ENCODE data around the gene ZNF747. TPM values are rescaled to one million over a fixed set of nuclear protein-coding genes. Genes with fewer than 3 reads are reported as not detected.

The ZNF747 gene
- total RNA-seq, 1 experiment from 2014 or later: 9.8 TPM

GRCh38 chr16:30515275-30515674 lies 19.4 kb downstream of the ZNF747 start:
- DNase-seq: no peak
- H3K4me1 ChIP-seq (ENCODE audit: low read length): no peaks in the 10 kb centered on the region
- no peaks in the 10 kb centered on the region for H4K20me1 ChIP-seq (ENCODE audit: insufficient read depth, low read depth, low read length)
- H3K27ac ChIP-seq (ENCODE audit: low read length): no peak overlapping the region
- no peaks in the 10 kb centered on the region for H3K9me3 ChIP-seq (ENCODE audit: low read length)
- H3K9me2 ChIP-seq (replicated peaks; ENCODE audit: insufficient read depth, low read length): no peaks in the 10 kb centered on the region
- H3K27me3 ChIP-seq (ENCODE audit: low read length): no peaks in the 10 kb centered on the region
- H3K4me3 ChIP-seq (ENCODE audit: low read length): no peak overlapping the region
- no peak overlapping the region for H3K9ac ChIP-seq (ENCODE audit: low read length)
- no peak overlapping the region for H2AFZ ChIP-seq (ENCODE audit: low read length)
- no peaks in the 10 kb centered on the region for H3K36me3 ChIP-seq (ENCODE audit: insufficient read depth, low read length)
- no peaks in the 10 kb centered on the region for H3K79me2 ChIP-seq (ENCODE audit: low read length)
- no peak overlapping the region for H3K4me2 ChIP-seq (ENCODE audit: low read depth, low read length, poor library complexity, severe bottlenecking)

- no peaks in the 10 kb centered on the region for H4K20me1 ChIP-seq (ENCODE audit: insufficient read depth, low read depth, low read length)
- no peak overlapping the region for H3K27ac ChIP-seq (ENCODE audit: low read length)
- no peak for DNase-seq
- H3K36me3 ChIP-seq (ENCODE audit: insufficient read depth, low read length): no peaks in the 10 kb centered on the region
- no peaks in the 10 kb centered on the region for H3K9me3 ChIP-seq (ENCODE audit: low read length)
- no peak overlapping the region for H2AFZ ChIP-seq (ENCODE audit: low read length)
- no peaks in the 10 kb centered on the region for H3K27me3 ChIP-seq (ENCODE audit: low read length)
- H3K4me2 ChIP-seq (ENCODE audit: low read depth, low read length, poor library complexity, severe bottlenecking): no peak overlapping the region
- no peaks in the 10 kb centered on the region for H3K9me2 ChIP-seq (replicated peaks; ENCODE audit: insufficient read depth, low read length)
- no peak overlapping the region for H3K9ac ChIP-seq (ENCODE audit: low read length)
- H3K79me2 ChIP-seq (ENCODE audit: low read length): no peaks in the 10 kb centered on the region
- no peaks in the 10 kb centered on the region for H3K4me1 ChIP-seq (ENCODE audit: low read length)
- no peak overlapping the region for H3K4me3 ChIP-seq (ENCODE audit: low read length)
These were observed 23.1 kb downstream of the ZNF747 start for GRCh38 chr16:30511509-30511908.

- no peaks in the 10 kb centered on the region for H3K9me3 ChIP-seq (ENCODE audit: low read length)
- H3K9me2 ChIP-seq (replicated peaks; ENCODE audit: insufficient read depth, low read length): no peaks in the 10 kb centered on the region
- H3K27ac ChIP-seq (ENCODE audit: low read length): no peak overlapping the region
- no peaks in the 10 kb centered on the region for H3K27me3 ChIP-seq (ENCODE audit: low read length)
- H3K4me2 ChIP-seq (ENCODE audit: low read depth, low read length, poor library complexity, severe bottlenecking): no peak overlapping the region
- no peak for DNase-seq
- no peak overlapping the region for H2AFZ ChIP-seq (ENCODE audit: low read length)
- H3K36me3 ChIP-seq (ENCODE audit: insufficient read depth, low read length): no peaks in the 10 kb centered on the region
- H3K79me2 ChIP-seq (ENCODE audit: low read length): no peaks in the 10 kb centered on the region
- no peak overlapping the region for H3K4me3 ChIP-seq (ENCODE audit: low read length)
- no peaks in the 10 kb centered on the region for H4K20me1 ChIP-seq (ENCODE audit: insufficient read depth, low read depth, low read length)
- no peaks in the 10 kb centered on the region for H3K4me1 ChIP-seq (ENCODE audit: low read length)
- H3K9ac ChIP-seq (ENCODE audit: low read length): no peak overlapping the region
These were observed 24.2 kb downstream of the ZNF747 start for GRCh38 chr16:30510376-30510938.

GRCh38 chr16:30509081-30509765 lies 25.4 kb downstream of the ZNF747 start:
- Histone ChIP-seq H4K20me1 (ENCODE audit: insufficient read depth, low read depth, low read length) (no peaks in the 10 kb centered on the region), H3K36me3 (ENCODE audit: insufficient read depth, low read length) (no peaks in the 10 kb centered on the region), H3K9me2 (replicated peaks; ENCODE audit: insufficient read depth, low read length) (no peaks in the 10 kb centered on the region), H3K27ac (ENCODE audit: low read length) (no peak overlapping the region), H3K79me2 (ENCODE audit: low read length) (no peaks in the 10 kb centered on the region), H3K4me2 (ENCODE audit: low read depth, low read length, poor library complexity, severe bottlenecking) (no peak overlapping the region), H3K4me3 (ENCODE audit: low read length) (no peak overlapping the region), H3K27me3 (ENCODE audit: low read length) (no peaks in the 10 kb centered on the region), H3K9me3 (ENCODE audit: low read length) (no peaks in the 10 kb centered on the region), H3K9ac (ENCODE audit: low read length) (no peak overlapping the region), H2AFZ (ENCODE audit: low read length) (no peak overlapping the region), H3K4me1 (ENCODE audit: low read length) (no peaks in the 10 kb centered on the region)
- DNase-seq: no peak

- no peaks in the 10 kb centered on the region for H3K4me1 ChIP-seq (ENCODE audit: low read length)
These were observed 31.0 kb downstream of the ZNF747 start for GRCh38 chr16:30503403-30504296.

GRCh38 chr16:30499284-30499683 lies 35.4 kb downstream of the ZNF747 start:
- no peaks in the 10 kb centered on the region for H3K27me3 ChIP-seq (ENCODE audit: low read length)
- no peaks in the 10 kb centered on the region for H3K9me2 ChIP-seq (replicated peaks; ENCODE audit: insufficient read depth, low read length)
- H3K9ac ChIP-seq (ENCODE audit: low read length): peak overlapping the region; percentile 41; the same call in 1 of the 2 replicates
- no peak overlapping the region for H3K4me2 ChIP-seq (ENCODE audit: low read depth, low read length, poor library complexity, severe bottlenecking)
- H3K4me1 ChIP-seq (ENCODE audit: low read length): no peaks in the 10 kb centered on the region
- no peaks in the 10 kb centered on the region for H3K9me3 ChIP-seq (ENCODE audit: low read length)
- peak overlapping the region; percentile 48; the same call in 1 of the 2 replicates for H3K4me3 ChIP-seq (ENCODE audit: low read length)
- no peak overlapping the region for H3K27ac ChIP-seq (ENCODE audit: low read length)
- H2AFZ ChIP-seq (ENCODE audit: low read length): peak overlapping the region; percentile 28; the same call in 1 of the 2 replicates
- DNase-seq: no peak
- H4K20me1 ChIP-seq (ENCODE audit: insufficient read depth, low read depth, low read length): no peaks in the 10 kb centered on the region
- H3K79me2 ChIP-seq (ENCODE audit: low read length): no peaks in the 10 kb centered on the region
- no peaks in the 10 kb centered on the region for H3K36me3 ChIP-seq (ENCODE audit: insufficient read depth, low read length)

More at GRCh38 chr16:30503403-30504296, 31.0 kb downstream of the ZNF747 start:
- H3K27ac ChIP-seq (ENCODE audit: low read length): no peak overlapping the region
- H3K4me3 ChIP-seq (ENCODE audit: low read length): no peak overlapping the region
- no peak overlapping the region for H3K9ac ChIP-seq (ENCODE audit: low read length)
- no peaks in the 10 kb centered on the region for H3K36me3 ChIP-seq (ENCODE audit: insufficient read depth, low read length)
- no peak overlapping the region for H2AFZ ChIP-seq (ENCODE audit: low read length)
- no peaks in the 10 kb centered on the region for H3K27me3 ChIP-seq (ENCODE audit: low read length)
- DNase-seq: no peak
- H4K20me1 ChIP-seq (ENCODE audit: insufficient read depth, low read depth, low read length): no peaks in the 10 kb centered on the region
- no peaks in the 10 kb centered on the region for H3K9me2 ChIP-seq (replicated peaks; ENCODE audit: insufficient read depth, low read length)
- H3K9me3 ChIP-seq (ENCODE audit: low read length): no peaks in the 10 kb centered on the region
- no peaks in the 10 kb centered on the region for H3K79me2 ChIP-seq (ENCODE audit: low read length)
- H3K4me2 ChIP-seq (ENCODE audit: low read depth, low read length, poor library complexity, severe bottlenecking): no peak overlapping the region

- Histone ChIP-seq H3K27ac (ENCODE audit: low read length) (no peak overlapping the region), H3K36me3 (ENCODE audit: insufficient read depth, low read length) (no peaks in the 10 kb centered on the region), H4K20me1 (ENCODE audit: insufficient read depth, low read depth, low read length) (no peaks in the 10 kb centered on the region), H3K4me3 (ENCODE audit: low read length) (no peak overlapping the region), H3K9me2 (replicated peaks; ENCODE audit: insufficient read depth, low read length) (no peaks in the 10 kb centered on the region), H3K4me2 (ENCODE audit: low read depth, low read length, poor library complexity, severe bottlenecking) (no peak overlapping the region), H3K79me2 (ENCODE audit: low read length) (no peaks in the 10 kb centered on the region), H2AFZ (ENCODE audit: low read length) (no peak overlapping the region), H3K27me3 (ENCODE audit: low read length) (no peaks in the 10 kb centered on the region), H3K9ac (ENCODE audit: low read length) (no peak overlapping the region), H3K4me1 (ENCODE audit: low read length) (no peaks in the 10 kb centered on the region), H3K9me3 (ENCODE audit: low read length) (no peaks in the 10 kb centered on the region)
- no peak for DNase-seq
These were observed 39.9 kb downstream of the ZNF747 start for GRCh38 chr16:30494709-30495108.

- Histone ChIP-seq H3K9me3 (ENCODE audit: low read length) (no peaks in the 10 kb centered on the region), H3K4me3 (ENCODE audit: low read length) (no peak overlapping the region), H3K9ac (ENCODE audit: low read length) (no peak overlapping the region), H3K36me3 (ENCODE audit: insufficient read depth, low read length) (no peaks in the 10 kb centered on the region), H3K79me2 (ENCODE audit: low read length) (no peaks in the 10 kb centered on the region), H3K4me1 (ENCODE audit: low read length) (no peaks in the 10 kb centered on the region), H2AFZ (ENCODE audit: low read length) (no peak overlapping the region), H3K27me3 (ENCODE audit: low read length) (no peaks in the 10 kb centered on the region), H3K4me2 (ENCODE audit: low read depth, low read length, poor library complexity, severe bottlenecking) (no peak overlapping the region), H3K27ac (ENCODE audit: low read length) (no peak overlapping the region), H3K9me2 (replicated peaks; ENCODE audit: insufficient read depth, low read length) (no peaks in the 10 kb centered on the region), H4K20me1 (ENCODE audit: insufficient read depth, low read depth, low read length) (no peaks in the 10 kb centered on the region)
- DNase-seq: no peak
These were observed 40.6 kb downstream of the ZNF747 start for GRCh38 chr16:30493941-30494488.
